Karpas-422 (cell line): ENCODE measurements around the gene DOCK2. TPM values are rescaled to one million over a fixed set of nuclear protein-coding genes. Genes with fewer than 3 reads are reported as not detected.

Source experiments
- DNase-seq: peaks from one replicate; pipeline ENCODE4 v3.0.0-alpha.2; 2015
- H2AFZ ChIP-seq: fragments of 200-600 bp; sonication (generic); 2 replicates; pipeline ENCODE4 v1.6.1; 2014; ENCODE audit warnings: antibody characterized with exemption, low read length, mixed read lengths
- H3K27ac ChIP-seq: fragments of 200-600 bp; sonication (generic); 2 replicates; pipeline ENCODE4 v1.5.1; 2014; ENCODE audit warnings: mild to moderate bottlenecking, low read length, moderate library complexity
- H3K27me3 ChIP-seq: fragments of 200-600 bp; sonication (generic); 2 replicates; pipeline ENCODE4 v1.6.1; 2014; ENCODE audit warnings: low read length, mixed read lengths
- H3K36me3 ChIP-seq: fragments of 200-600 bp; sonication (generic); 2 replicates; pipeline ENCODE4 v1.6.1; 2014; ENCODE audit warnings: low read length, mixed read lengths; ENCODE audit not compliant: insufficient read depth
- H3K4me1 ChIP-seq: fragments of 200-600 bp; sonication (generic); 2 replicates; pipeline ENCODE4 v1.6.1; 2014; ENCODE audit warnings: mild to moderate bottlenecking, low read length, mixed read lengths
- H3K4me2 ChIP-seq: fragments of 200-600 bp; sonication (generic); 2 replicates; pipeline ENCODE4 v1.6.1; 2014; ENCODE audit warnings: low read length, low read depth, mild to moderate bottlenecking; ENCODE audit not compliant: poor library complexity, severe bottlenecking
- H3K4me3 ChIP-seq: fragments of 200-600 bp; sonication (generic); 2 replicates; pipeline ENCODE4 v1.5.1; 2014; ENCODE audit warnings: mild to moderate bottlenecking, antibody characterized with exemption, low read length, mixed read lengths
- H3K79me2 ChIP-seq: fragments of 200-600 bp; sonication (generic); 2 replicates; pipeline ENCODE4 v1.6.1; 2014; ENCODE audit warnings: mild to moderate bottlenecking, low read length, mixed read lengths
- H3K9ac ChIP-seq: fragments of 200-600 bp; sonication (generic); 2 replicates; pipeline ENCODE4 v1.6.0; 2014; ENCODE audit warnings: low read length
- H3K9me2 ChIP-seq: fragments of 200-600 bp; sonication (generic), shearing (Covaris generic); replicated peaks from 2 replicates; pipeline ENCODE4 v1.6.0; 2014; ENCODE audit warnings: mild to moderate bottlenecking, low read length, moderate library complexity; ENCODE audit not compliant: insufficient read depth
- H3K9me3 ChIP-seq: fragments of 300-700, 200-600 bp; sonication (generic); 2 replicates; pipeline ENCODE4 v1.6.1; 2014; ENCODE audit warnings: low read length, mixed read lengths
- H4K20me1 ChIP-seq: fragments of 200-600 bp; sonication (generic); 2 replicates; pipeline ENCODE4 v1.6.1; 2014; ENCODE audit warnings: mild to moderate bottlenecking, antibody characterized with exemption, low read length, low read depth; ENCODE audit not compliant: insufficient read depth
- total RNA-seq: library from RNA; depleted of rRNA; stranded (reverse); fragments of >200 nt; shearing (Covaris generic); gene quantifications from 2 replicates; pipeline ENCODE4 v1.2.3, GENCODE V29; 2014; ENCODE audit warnings: low replicate concordance

DOCK2 gene
- total RNA-seq, 1 experiment from 2014 or later = 255 TPM

- H3K9me3 ChIP-seq = no peaks in the 10 kb centered on the region
- DNase-seq = no peak
- H3K27ac ChIP-seq = peak overlapping the region; percentile 50; the same call in 1 of the 2 replicates
- H3K9ac ChIP-seq = no peak overlapping the region
- H3K36me3 ChIP-seq = no peaks in the 10 kb centered on the region
- no peak overlapping the region for H3K4me2 ChIP-seq
- H4K20me1 ChIP-seq = no peaks in the 10 kb centered on the region
- no peak overlapping the region for H2AFZ ChIP-seq
- no peaks in the 10 kb centered on the region for H3K27me3 ChIP-seq
- peaks cover 17% of the 10 kb centered on the region for H3K79me2 ChIP-seq
- H3K4me3 ChIP-seq = no peak overlapping the region
- H3K4me1 ChIP-seq = peaks cover 39% of the 10 kb centered on the region
- no peaks in the 10 kb centered on the region for H3K9me2 ChIP-seq
These were observed 271.8 kb downstream of the DOCK2 start for GRCh38 chr5:169908864-169909263.

DNA sequence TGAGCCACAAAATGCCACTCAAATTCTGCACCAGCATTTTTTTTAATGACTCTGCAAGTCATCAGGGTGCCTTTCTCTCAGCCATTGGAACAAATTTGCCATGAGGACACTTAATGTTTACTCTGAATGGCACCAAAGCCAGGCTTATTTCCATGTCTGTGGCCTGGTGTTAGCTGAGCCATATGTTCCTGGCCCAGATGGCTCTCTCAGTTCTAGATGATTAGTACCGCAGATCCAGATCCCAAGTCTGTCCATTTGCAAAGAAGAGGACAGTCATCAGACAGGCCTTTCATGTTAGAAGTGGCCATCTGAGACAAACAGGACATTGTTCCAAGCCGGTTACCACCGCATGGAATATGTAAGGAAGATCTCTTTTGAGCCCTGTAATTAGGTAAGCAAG, 272.9 kb downstream of the DOCK2 start:
- Histone ChIP-seq H3K4me2 (no peak overlapping the region), H3K79me2 (peaks cover 10% of the 10 kb centered on the region), H3K27ac (no peak overlapping the region), H3K4me1 (peaks cover 28% of the 10 kb centered on the region), H3K9me3 (no peaks in the 10 kb centered on the region), H3K36me3 (no peaks in the 10 kb centered on the region), H3K9me2 (no peaks in the 10 kb centered on the region), H3K4me3 (no peak overlapping the region), H3K9ac (no peak overlapping the region), H2AFZ (no peak overlapping the region), H3K27me3 (no peaks in the 10 kb centered on the region), H4K20me1 (no peaks in the 10 kb centered on the region)
- DNase-seq = no peak

DNA sequence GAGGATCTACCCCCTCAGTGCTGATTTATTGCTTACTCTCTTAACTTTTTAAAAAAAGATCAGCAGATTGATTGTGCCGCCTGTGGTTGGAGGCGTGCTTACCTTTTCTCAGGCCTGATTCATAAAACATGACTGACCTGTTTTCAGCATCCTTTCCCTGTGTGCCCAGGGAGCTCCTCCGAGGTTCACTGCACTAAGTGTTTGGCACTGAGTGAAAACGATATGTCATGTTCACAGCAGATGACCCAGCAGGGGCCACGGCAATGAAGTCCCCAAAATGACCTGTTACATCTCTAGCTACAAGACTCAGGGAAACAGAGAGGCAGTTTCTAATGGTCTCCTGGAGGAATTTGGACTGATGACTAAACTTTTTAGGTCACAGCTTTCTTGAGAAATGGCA, 273.3 kb downstream of the DOCK2 start:
- Histone ChIP-seq H2AFZ (no peak overlapping the region), H3K27me3 (no peaks in the 10 kb centered on the region), H3K4me3 (no peak overlapping the region), H3K79me2 (peaks cover 9% of the 10 kb centered on the region), H3K4me2 (no peak overlapping the region), H4K20me1 (no peaks in the 10 kb centered on the region), H3K9me3 (no peaks in the 10 kb centered on the region), H3K36me3 (no peaks in the 10 kb centered on the region), H3K9ac (no peak overlapping the region), H3K4me1 (peaks cover 23% of the 10 kb centered on the region), H3K27ac (no peak overlapping the region), H3K9me2 (no peaks in the 10 kb centered on the region)
- DNase-seq = no peak

- peaks cover 19% of the 10 kb centered on the region for H3K79me2 ChIP-seq
These were observed 274.6 kb downstream of the DOCK2 start for GRCh38 chr5:169911448-169912212.

DNA sequence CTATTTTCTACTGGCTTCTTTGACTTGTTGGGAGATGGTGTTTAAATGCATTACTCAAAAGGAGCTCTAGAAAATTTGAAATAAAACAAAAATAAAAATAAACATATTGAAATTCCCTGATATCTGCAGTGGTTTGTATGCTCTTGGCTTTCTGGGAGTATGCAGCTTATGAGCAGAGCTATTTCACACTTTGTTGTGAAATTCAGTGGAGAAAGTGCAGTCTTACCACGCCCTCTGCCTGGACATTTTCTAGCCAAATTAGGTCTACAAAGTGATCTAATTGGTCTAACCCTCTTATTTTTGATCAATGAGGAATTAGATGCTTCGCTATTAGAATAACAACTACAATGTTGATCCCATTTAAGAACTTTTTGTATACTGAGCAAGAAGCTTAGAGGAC, 276.4 kb downstream of the DOCK2 start:
- Histone ChIP-seq H3K4me3 (no peak overlapping the region), H3K4me2 (no peak overlapping the region)

More at GRCh38 chr5:169911448-169912212, 274.6 kb downstream of the DOCK2 start:
- peaks cover 15% of the 10 kb centered on the region for H3K4me1 ChIP-seq
- no peak overlapping the region for H3K27ac ChIP-seq
- H3K9ac ChIP-seq = no peak overlapping the region
- no peak overlapping the region for H3K4me3 ChIP-seq
- H3K9me2 ChIP-seq = no peaks in the 10 kb centered on the region
- no peak overlapping the region for H3K4me2 ChIP-seq
- DNase-seq = no peak
- H4K20me1 ChIP-seq = no peaks in the 10 kb centered on the region
- H3K36me3 ChIP-seq = no peaks in the 10 kb centered on the region
- H3K9me3 ChIP-seq = no peaks in the 10 kb centered on the region
- no peak overlapping the region for H2AFZ ChIP-seq
- no peaks in the 10 kb centered on the region for H3K27me3 ChIP-seq

DNA sequence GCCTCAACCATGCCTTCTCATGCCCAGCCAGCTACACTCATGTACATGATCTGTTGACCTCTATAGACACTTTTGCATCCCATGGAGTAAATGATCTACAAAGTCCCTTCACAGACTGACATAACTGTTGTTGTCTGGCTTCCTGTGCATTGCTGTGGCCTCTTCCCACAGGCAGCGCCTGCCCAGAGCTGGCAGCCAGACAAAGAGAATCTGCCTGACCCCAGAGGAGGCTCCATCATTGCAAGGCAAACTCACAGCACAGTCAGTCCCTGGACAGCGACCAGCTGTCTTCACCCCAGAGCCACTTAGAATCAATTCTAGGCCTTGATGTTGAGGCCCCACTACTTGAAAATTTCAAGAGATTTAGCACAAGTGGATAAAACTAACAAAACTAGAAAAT, 277.7 kb downstream of the DOCK2 start:
- peaks cover 23% of the 10 kb centered on the region for H3K79me2 ChIP-seq
- no peak overlapping the region for H3K27ac ChIP-seq
- DNase-seq = no peak
- no peaks in the 10 kb centered on the region for H3K9me2 ChIP-seq
- H3K4me2 ChIP-seq = no peak overlapping the region
- no peaks in the 10 kb centered on the region for H3K9me3 ChIP-seq
- no peak overlapping the region for H3K4me3 ChIP-seq
- no peaks in the 10 kb centered on the region for H3K36me3 ChIP-seq
- H2AFZ ChIP-seq = no peak overlapping the region
- no peaks in the 10 kb centered on the region for H3K27me3 ChIP-seq
- H4K20me1 ChIP-seq = no peaks in the 10 kb centered on the region
- H3K4me1 ChIP-seq = peaks cover 9% of the 10 kb centered on the region; the same call in 1 of the 2 replicates
- no peak overlapping the region for H3K9ac ChIP-seq

More for the DNA sequence above, 276.4 kb downstream of the DOCK2 start:
- no peak for DNase-seq
- Histone ChIP-seq H2AFZ (no peak overlapping the region), H3K36me3 (no peaks in the 10 kb centered on the region), H3K27ac (no peak overlapping the region), H3K79me2 (peaks cover 23% of the 10 kb centered on the region), H3K9me2 (no peaks in the 10 kb centered on the region), H3K27me3 (no peaks in the 10 kb centered on the region), H3K9ac (no peak overlapping the region), H4K20me1 (no peaks in the 10 kb centered on the region), H3K4me1 (peaks cover 12% of the 10 kb centered on the region), H3K9me3 (no peaks in the 10 kb centered on the region)

DNA sequence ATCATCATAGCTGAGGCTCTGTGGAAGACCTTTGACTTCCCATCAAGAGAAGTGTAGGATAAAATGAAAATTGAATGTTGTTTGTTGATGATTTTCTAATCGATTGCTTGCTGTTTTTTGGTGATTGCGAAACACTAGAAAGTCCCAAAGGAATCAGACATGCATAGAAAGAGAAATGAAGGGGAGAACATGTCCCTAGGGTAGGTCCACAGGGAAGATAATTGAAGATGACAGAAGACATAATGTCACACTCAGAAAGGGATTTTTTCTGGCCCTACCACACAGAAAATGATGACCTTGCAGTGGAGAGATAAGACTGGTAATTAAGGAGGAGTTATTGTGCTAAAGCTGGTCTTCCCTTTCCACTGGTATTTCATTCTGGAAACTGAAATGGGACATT, 280.4 kb downstream of the DOCK2 start:
- Histone ChIP-seq H3K9me2 (no peaks in the 10 kb centered on the region), H3K36me3 (no peaks in the 10 kb centered on the region), H3K9me3 (no peaks in the 10 kb centered on the region), H3K27me3 (no peaks in the 10 kb centered on the region), H3K27ac (no peak overlapping the region), H3K4me3 (no peak overlapping the region), H3K79me2 (peaks cover 27% of the 10 kb centered on the region), H4K20me1 (no peaks in the 10 kb centered on the region), H3K9ac (no peak overlapping the region), H2AFZ (no peak overlapping the region), H3K4me2 (no peak overlapping the region), H3K4me1 (peaks cover 24% of the 10 kb centered on the region)
- no peak for DNase-seq

- no peaks in the 10 kb centered on the region for H3K9me2 ChIP-seq
- DNase-seq = no peak
- no peaks in the 10 kb centered on the region for H3K9me3 ChIP-seq
- H2AFZ ChIP-seq = no peak overlapping the region
- peaks cover 24% of the 10 kb centered on the region for H3K79me2 ChIP-seq
- peaks cover 26% of the 10 kb centered on the region for H3K4me1 ChIP-seq
- no peak overlapping the region for H3K4me3 ChIP-seq
- H4K20me1 ChIP-seq = no peaks in the 10 kb centered on the region
- no peak overlapping the region for H3K4me2 ChIP-seq
- no peak overlapping the region for H3K27ac ChIP-seq
- no peaks in the 10 kb centered on the region for H3K36me3 ChIP-seq
- no peak overlapping the region for H3K9ac ChIP-seq
- H3K27me3 ChIP-seq = no peaks in the 10 kb centered on the region
These were observed 281.2 kb downstream of the DOCK2 start for GRCh38 chr5:169918228-169918627.
